Osteocyte (in vitro differentiated cells): ENCODE results near the gene INSM1. TPM values are rescaled to one million over a fixed set of nuclear protein-coding genes. Genes with fewer than 3 reads are reported as not detected.

ENCODE experiments used
- DNase-seq: peaks from one replicate; pipeline ENCODE4 v3.0.0; 2021; ENCODE audit warnings: mixed read lengths; ENCODE audit not compliant: unreplicated experiment; ENCODE audit errors: extremely low spot score
- H3K27ac Mint-ChIP-seq: one replicate; pipeline ENCODE4 v1.8.0; 2021; ENCODE audit warnings: mild to moderate bottlenecking, mixed read lengths; ENCODE audit not compliant: unreplicated experiment
- H3K27me3 Mint-ChIP-seq: one replicate; pipeline ENCODE4 v1.8.0; 2021; ENCODE audit warnings: mixed read lengths; ENCODE audit not compliant: unreplicated experiment
- H3K36me3 Mint-ChIP-seq: one replicate; pipeline ENCODE4 v1.8.0; 2021; ENCODE audit warnings: mixed read lengths; ENCODE audit not compliant: unreplicated experiment
- H3K4me1 Mint-ChIP-seq: one replicate; pipeline ENCODE4 v1.8.0; 2021; ENCODE audit warnings: mixed read lengths; ENCODE audit not compliant: unreplicated experiment
- H3K4me3 Mint-ChIP-seq: one replicate; pipeline ENCODE4 v1.8.0; 2021; ENCODE audit warnings: mild to moderate bottlenecking, moderate library complexity, mixed read lengths; ENCODE audit not compliant: unreplicated experiment
- H3K9me3 Mint-ChIP-seq: one replicate; pipeline ENCODE4 v1.8.0; 2021; ENCODE audit warnings: mixed read lengths; ENCODE audit not compliant: unreplicated experiment
- CTCF ChIP-seq: fragments of 200-600 bp; sonication (generic); IDR thresholded peaks from 2 replicates; pipeline ENCODE4 v1.5.0; 2021; ENCODE audit warnings: antibody characterized with exemption, mild to moderate bottlenecking, moderate library complexity
- total RNA-seq: library from RNA; stranded (reverse); gene quantifications from 2 replicates; pipeline ENCODE4 v1.2.1, GENCODE V29; 2021

Gene INSM1
- total RNA-seq, 1 donor from 2014 or later, result not detected

- Mint-ChIP-seq H3K36me3 (peaks cover 10% of the 10 kb centered on the region), H3K9me3 (no peaks in the 10 kb centered on the region), H3K4me3 (no peak overlapping the region), H3K4me1 (peaks cover 13% of the 10 kb centered on the region), H3K27me3 (peaks cover 3% of the 10 kb centered on the region), H3K27ac (no peak overlapping the region)
- TF ChIP-seq CTCF, result no peak
- DNase-seq, result no peak
Measured at GRCh38 chr20:20391766-20392165, 23.9 kb downstream of the INSM1 start.

- no peak for TF ChIP-seq CTCF
- no peak overlapping the region for H3K4me3 Mint-ChIP-seq
- no peak for DNase-seq
- no peaks in the 10 kb centered on the region for H3K9me3 Mint-ChIP-seq
- H3K27me3 Mint-ChIP-seq, result no peaks in the 10 kb centered on the region
- H3K27ac Mint-ChIP-seq, result no peak overlapping the region
- H3K4me1 Mint-ChIP-seq, result peaks cover 13% of the 10 kb centered on the region
- peaks cover 10% of the 10 kb centered on the region for H3K36me3 Mint-ChIP-seq
Measured at GRCh38 chr20:20393207-20394120, 25.6 kb downstream of the INSM1 start.

GRCh38 chr20:20395087-20395486 lies 27.2 kb downstream of the INSM1 start:
- no peaks in the 10 kb centered on the region for H3K27me3 Mint-ChIP-seq
- peaks cover 10% of the 10 kb centered on the region for H3K36me3 Mint-ChIP-seq
- no peak for TF ChIP-seq CTCF
- no peak overlapping the region for H3K4me3 Mint-ChIP-seq
- DNase-seq, result no peak
- peaks cover 13% of the 10 kb centered on the region for H3K4me1 Mint-ChIP-seq
- H3K27ac Mint-ChIP-seq, result no peak overlapping the region
- no peaks in the 10 kb centered on the region for H3K9me3 Mint-ChIP-seq

GRCh38 chr20:20395903-20396568 lies 28.1 kb downstream of the INSM1 start:
- no peaks in the 10 kb centered on the region for H3K27me3 Mint-ChIP-seq
- H3K36me3 Mint-ChIP-seq, result peaks cover 10% of the 10 kb centered on the region
- H3K4me1 Mint-ChIP-seq, result peaks cover 13% of the 10 kb centered on the region
- no peak overlapping the region for H3K27ac Mint-ChIP-seq
- no peak for TF ChIP-seq CTCF
- DNase-seq, result no peak
- H3K4me3 Mint-ChIP-seq, result no peak overlapping the region
- no peaks in the 10 kb centered on the region for H3K9me3 Mint-ChIP-seq

GRCh38 chr20:20396794-20397193 lies 28.9 kb downstream of the INSM1 start:
- no peak for TF ChIP-seq CTCF

More at GRCh38 chr20:20396794-20397193, 28.9 kb downstream of the INSM1 start:
- no peak for DNase-seq
- Mint-ChIP-seq H3K27me3 (no peaks in the 10 kb centered on the region), H3K9me3 (no peaks in the 10 kb centered on the region), H3K27ac (no peak overlapping the region), H3K36me3 (peaks cover 9% of the 10 kb centered on the region), H3K4me3 (no peak overlapping the region), H3K4me1 (peaks cover 13% of the 10 kb centered on the region)
